ENCODE data around the gene SORCS2.

DNA sequence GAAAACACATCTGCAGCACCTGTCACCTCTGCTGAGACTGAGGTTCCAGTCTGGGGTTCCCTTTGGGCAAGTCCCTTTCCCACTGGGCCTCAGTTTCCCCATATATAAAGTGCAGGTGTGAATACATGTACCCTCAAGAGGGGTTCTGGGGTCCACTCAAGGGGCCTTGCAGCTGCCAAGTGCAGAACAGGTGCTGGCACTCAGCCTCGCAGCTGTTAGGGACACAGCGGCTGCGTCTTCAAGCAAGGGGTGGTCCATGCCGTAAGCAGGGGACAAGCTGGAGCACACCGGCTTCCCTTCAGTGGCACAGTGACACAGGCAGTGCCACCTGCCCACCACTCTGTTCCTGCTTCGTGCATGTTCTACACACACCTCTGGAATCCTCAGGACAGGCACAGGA lies 329.3 kb downstream of the SORCS2 start:
- TF ChIP-seq EZH2 (IDR thresholded peaks at IDR 0.05) (no peak), EZH2phosphoT487 (IDR thresholded peaks at IDR 0.05) (no peak)
- TF ChIP-seq, protein P1, sequence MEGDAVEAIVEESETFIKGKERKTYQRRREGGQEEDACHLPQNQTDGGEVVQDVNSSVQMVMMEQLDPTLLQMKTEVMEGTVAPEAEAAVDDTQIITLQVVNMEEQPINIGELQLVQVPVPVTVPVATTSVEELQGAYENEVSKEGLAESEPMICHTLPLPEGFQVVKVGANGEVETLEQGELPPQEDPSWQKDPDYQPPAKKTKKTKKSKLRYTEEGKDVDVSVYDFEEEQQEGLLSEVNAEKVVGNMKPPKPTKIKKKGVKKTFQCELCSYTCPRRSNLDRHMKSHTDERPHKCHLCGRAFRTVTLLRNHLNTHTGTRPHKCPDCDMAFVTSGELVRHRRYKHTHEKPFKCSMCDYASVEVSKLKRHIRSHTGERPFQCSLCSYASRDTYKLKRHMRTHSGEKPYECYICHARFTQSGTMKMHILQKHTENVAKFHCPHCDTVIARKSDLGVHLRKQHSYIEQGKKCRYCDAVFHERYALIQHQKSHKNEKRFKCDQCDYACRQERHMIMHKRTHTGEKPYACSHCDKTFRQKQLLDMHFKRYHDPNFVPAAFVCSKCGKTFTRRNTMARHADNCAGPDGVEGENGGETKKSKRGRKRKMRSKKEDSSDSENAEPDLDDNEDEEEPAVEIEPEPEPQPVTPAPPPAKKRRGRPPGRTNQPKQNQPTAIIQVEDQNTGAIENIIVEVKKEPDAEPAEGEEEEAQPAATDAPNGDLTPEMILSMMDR (IDR thresholded peaks at IDR 0.05): no peak

Measured in neural progenitor cell (in vitro differentiated cells).